Central memory CD4-positive, alpha-beta T cell (primary cell): ENCODE measurements around the gene SLC27A5.
A peak's percentile ranks its signal among the peaks of the same experiment; 100 is the strongest.
"Not testable (repeated sequence)": the region's sequence is repeated elsewhere in the genome, so short reads cannot be mapped to it uniquely, and the experiment has no call there.

Experiments used
- DNase-seq: peaks from one replicate; pipeline ENCODE4 v3.0.0; 2022

SLC27A5 gene

GRCh38 chr19:58521651-58522050, 9.9 kb upstream of the SLC27A5 start:
- no peak for DNase-seq

DNA sequence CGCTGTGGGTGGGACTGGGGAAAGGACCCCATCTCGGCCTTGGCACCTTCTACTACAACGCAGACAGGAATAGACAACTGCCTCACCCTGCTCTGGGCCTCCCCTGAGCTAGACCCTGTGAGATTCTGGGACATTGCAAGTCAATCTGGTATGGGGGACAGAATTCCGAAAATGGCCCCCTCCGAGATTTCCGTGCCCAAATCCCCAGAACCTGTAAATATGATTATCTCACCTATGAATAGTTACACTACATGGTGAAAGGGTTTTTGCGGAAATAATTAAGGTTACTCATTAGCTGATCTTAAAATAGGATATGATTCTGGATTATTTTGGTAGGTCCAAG, 8.4 kb upstream of the SLC27A5 start:
- DNase-seq = no peak

DNA sequence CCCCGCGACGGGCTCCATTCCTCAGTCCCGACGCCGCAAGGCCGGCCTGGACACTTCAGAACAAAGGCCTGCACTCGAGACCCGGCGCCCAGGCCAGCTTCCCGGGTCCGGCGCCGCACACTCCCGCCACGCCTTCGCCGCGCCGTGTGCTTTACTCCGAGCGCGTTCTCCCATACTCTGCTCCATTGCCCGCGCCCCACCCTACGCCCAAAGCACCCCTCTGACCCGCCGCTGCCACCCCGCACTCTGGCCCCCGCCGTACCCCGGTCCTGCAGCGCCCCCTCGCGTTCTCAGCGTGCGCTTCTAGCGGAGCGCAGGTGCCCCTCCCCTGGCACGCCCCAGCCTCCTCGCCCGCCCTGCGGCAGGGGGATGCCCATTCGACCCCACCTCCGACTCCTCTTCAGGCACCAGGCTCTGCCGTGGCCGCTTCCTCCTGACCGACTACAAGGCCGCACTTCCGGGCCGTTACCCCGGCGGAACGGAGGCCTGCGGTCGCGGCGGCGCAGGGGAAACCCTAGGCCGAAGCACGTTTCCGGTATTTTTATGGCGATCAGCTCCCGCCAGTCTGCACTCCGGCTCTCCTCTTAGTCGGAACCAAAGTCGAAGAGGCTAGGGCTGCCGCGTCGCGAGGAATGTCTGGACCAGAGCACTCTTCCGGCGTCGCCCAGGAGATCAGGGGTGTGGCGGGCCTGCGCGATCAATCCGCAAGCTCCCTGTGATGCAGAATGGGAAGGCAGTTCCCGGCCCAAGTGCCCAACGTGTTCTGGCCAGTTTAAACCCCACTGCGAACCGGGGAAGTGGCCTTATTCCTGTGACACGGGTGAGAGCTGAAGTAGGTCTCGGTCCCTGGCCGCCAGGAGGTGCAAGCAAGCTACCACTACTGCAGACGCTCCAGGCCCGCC, 7.8 kb upstream of the SLC27A5 start, which contains the start of gene ZBTB45:
Gene ZBTB45 (minus strand): TSS at position 456 of the 902 bp plus-strand sequence. CDS start 2,137 bp downstream, outside the sequence.
- DNase-seq = peak; percentile 88

DNA sequence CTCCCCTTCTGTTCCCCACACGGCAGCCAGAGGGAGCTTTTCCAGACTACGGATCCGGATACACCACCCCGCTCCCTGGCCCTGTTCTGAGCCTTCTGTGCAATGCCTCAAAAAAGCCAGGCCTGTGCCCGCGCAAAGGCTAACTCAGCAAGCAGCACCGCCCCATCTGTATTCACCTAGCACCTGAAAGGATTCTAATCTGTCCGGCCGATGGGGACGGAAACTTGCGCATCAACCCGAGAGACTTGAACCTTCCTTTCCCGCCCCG, 7.2 kb upstream of the SLC27A5 start:
- DNase-seq = peak; percentile 45

DNA sequence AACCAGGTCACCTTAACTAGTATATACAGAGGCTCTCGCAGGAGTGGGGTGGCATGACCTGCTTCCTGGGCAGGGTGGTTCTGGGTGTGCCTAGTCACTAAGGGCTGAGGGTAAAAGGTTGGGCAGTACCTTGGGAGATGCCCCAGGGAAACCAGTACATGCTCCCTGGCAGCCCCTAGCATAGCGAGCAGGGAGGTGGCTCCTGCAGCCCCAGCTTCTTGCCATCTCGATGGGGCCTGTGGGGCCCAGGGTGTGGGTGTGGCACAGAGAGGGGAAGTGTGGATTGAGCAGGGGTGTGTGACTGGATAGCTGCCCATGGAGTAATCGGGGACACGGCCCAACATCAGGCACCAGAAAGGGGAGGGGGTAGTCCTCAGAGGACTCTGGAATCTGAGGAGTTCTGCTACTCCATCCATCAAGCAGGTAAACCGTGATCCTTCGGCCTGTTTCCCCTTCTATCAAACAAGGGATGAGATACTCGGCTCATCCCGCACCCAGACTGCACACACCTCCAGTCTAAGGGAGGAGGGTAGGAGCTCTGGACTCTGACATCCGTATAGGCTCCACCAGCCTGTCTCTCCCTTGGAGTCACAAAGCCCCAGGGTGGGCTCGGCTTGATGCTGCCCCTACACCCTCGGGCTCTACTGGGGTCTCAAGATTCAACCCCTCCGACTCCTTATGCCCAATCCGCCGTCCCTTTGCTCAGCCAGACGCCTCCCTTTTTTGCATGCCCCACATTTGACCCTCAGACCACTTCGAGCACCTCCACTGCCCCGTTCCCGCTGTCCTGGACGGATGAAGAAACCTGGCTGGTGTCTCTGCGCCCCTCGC, 6.7 kb upstream of the SLC27A5 start:
- no peak for DNase-seq

GRCh38 chr19:58516964-58517833, 5.4 kb upstream of the SLC27A5 start:
- no peak for DNase-seq

DNA sequence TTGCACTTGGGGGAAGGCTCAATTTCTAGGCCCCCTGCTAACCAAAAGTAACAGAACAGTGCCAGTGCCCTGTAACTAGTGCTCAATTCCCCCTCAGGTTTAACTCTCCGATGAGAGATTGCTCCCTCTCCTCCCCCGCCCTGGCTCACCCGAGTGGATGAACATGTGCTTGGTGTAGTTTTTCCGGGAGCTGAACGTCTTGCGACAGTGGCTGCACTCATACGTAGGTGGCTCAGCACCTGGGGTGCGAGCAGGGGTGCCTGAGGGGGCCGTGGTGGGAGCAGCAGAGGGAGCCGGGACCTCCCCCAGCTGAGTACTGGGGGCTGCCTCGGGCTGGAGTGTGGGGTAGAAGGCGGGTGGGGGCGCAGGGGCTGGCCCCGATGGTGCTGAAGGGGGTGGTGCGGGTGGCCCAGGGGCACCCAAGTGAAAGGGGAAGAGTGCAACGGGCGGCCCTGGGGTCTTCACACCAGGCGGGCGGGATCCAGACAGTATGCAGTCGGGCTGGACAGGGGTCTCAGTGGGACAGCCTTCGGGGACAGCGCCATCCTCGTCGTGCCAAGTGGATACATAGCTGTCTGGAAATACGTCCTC, 4.5 kb upstream of the SLC27A5 start:
- no peak for DNase-seq

GRCh38 chr19:58515259-58515658, 3.5 kb upstream of the SLC27A5 start:
- DNase-seq = no peak

DNA sequence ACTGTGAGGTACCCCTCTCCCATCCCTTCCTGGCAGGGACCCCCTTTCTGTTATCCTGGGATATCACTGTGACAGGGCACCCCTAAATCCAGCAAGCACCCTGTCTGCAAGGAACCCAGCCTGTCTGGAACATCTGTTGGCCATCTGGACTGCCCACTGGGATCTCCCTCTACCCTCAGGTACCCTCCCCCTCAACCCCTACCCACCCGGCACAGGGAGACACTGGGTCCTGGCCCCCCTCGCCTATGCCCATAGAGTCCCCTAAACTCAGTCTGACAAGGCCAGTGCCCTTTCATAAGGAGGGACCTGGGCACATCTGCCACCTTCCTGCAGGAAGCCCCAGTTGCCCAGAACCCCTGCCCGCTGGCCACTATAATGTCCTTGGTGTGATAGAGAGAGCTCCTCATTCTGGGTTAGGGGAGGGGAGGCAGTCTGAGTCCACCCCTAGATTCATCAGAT, 2.8 kb upstream of the SLC27A5 start:
- no peak for DNase-seq

DNA sequence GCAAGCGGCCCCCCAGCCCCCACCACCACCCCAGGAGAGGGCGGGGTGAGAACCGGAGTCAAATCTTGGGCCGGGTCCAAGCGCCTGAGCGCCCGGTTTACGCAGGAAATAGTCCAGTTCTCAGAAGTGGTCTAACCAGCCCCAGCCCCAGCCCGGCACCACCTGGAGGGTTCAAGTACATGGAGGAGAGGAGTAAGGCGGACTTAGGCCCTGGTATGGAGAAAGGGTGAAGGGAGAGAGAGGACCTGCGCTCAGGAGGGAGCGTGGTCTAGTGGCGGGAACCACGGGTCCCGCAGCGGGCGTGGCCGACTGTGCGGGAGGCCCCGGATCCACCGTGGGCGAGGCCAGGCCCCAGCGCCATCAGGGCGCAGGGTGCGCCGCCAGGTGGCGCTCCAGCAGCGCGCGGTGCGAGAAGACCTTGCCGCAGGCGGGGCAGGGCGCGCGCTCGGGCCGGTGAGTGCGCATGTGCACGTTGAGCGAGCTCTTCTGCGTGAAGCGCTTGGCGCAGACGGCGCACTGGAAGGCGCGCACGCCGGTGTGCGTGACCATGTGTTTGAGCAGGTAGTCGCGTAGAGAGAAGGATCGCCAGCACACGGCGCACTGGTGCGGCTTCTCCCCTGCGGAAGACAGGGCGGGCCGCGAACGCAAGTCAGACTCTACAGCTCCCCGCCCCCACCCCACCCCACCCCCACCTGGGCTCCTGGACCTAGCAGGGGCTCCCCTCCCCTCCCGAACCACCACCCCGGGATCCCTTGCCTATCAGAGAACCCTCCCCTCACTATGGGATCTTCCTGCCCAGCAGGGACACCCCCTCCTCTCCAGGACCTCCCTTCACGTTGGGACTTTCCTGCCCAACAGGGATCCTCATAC, 2.1 kb upstream of the SLC27A5 start:
- peak; percentile 92 for DNase-seq

DNA sequence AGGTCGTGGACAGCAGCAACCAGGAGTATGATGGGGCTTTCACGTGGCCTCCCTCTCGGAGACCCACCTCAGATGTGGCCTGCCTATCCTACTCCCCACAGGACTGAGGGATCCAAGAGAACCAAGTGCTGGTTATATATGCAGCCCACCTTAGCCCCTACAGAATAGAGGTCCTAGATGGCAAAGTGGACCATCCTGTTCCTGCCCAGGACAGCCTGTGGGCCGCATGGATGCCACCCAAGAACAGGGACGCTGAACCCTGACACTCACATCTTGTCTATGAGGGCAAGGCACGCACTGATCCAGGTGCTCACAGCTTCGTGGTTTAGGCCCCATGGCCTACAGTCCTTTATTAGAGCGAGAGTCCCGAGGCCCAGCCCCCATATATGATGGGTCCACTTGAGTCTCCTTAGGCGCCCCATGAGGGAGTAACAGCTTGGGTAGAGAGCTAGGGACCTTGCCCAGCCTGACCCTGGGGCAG, 1.5 kb upstream of the SLC27A5 start:
- DNase-seq = no peak

DNA sequence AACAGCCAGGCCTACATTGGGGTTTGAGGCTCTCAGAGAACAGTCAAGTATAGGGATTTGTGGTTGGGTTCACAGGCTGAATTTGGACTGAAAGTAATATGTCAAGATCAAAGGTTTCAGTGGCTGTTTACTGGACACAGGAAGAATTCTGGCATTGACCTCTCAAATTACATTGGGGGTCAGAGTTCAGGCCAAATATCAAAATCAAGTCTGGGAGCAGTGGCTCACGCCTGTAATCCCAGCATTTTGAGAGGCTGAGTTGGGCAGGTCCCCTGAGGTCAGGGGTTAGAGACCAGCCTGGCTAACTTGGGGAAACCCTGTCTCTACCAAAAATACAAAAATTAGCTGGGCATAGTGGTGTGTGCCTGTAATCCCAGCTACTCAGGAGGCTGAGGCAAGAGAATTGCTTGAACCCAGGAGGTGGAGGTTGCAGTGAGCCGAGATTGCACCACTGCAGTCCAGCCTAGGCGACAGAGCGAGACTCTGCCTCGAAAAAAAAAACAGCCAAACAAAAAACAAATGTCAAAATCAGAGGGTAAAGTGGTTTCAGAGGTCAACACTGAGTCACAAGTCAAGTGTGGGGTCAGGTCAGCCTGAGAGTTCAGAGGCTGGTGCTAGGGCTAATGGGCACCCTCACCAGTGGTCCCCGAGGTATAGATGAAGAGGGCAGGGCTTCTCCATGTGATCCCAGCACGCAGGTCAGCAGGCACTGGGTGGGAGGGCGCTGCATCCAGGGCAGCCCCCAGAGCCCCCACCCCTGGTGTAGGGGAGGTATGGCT, 1.5 kb downstream of the SLC27A5 start:
- no peak for DNase-seq

GRCh38 chr19:58509731-58510083, 2.1 kb downstream of the SLC27A5 start:
- no peak for DNase-seq

- not testable (repeated sequence) for DNase-seq
These were observed 4.1 kb downstream of the SLC27A5 start for GRCh38 chr19:58507602-58508223.

GRCh38 chr19:58500242-58500641, 11.6 kb downstream of the SLC27A5 start:
- no peak for DNase-seq

GRCh38 chr19:58499021-58499927, 12.5 kb downstream of the SLC27A5 start:
- peak; percentile 88 for DNase-seq

- no peak for DNase-seq
These were observed 13.3 kb downstream of the SLC27A5 start for GRCh38 chr19:58498316-58499020.

DNA sequence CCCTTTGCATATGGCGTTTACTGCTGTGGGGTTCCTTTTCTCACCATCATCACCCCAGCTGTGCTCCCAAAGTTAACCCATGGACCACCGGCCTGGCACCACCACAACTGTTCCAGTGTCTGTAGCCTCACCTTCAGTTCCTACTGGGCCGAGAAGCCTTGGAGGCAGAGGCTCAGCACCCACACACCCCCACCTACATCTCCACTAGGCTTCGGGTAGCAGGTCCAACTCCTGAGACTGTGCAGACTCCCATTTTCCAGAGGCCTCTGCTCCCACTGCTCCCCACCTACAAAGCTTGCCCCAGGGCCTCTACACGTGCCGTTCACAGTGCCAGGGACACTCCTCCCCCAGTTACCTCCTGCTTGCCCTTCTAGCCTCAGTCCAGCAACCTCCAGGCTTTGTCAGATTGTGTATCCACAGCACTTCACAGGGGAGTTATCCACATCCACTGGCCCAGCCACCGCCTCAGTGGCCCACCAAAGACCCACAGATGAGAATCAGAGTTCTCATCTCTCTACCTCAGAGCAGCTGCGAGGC, 14.1 kb downstream of the SLC27A5 start:
- no peak for DNase-seq
